SK-N-SH (cell line): Measurements from ENCODE around the gene RYR3.

ENCODE experiments used
- CHD2 ChIP-seq: fragments of 150-350 bp; IDR thresholded peaks from 2 replicates; pipeline ENCODE4 v1.6.1; 2018; ENCODE audit warnings: low read length; ENCODE audit not compliant: partially characterized antibody
- MXI1 ChIP-seq: IDR thresholded peaks from 2 replicates; pipeline ENCODE4 v1.6.1; 2012; ENCODE audit warnings: mild to moderate bottlenecking, low read depth, low read length, improper control_type of control experiment
- NFIC ChIP-seq: IDR thresholded peaks from 2 replicates; pipeline ENCODE4 v1.4.0; 2012; ENCODE audit warnings: borderline replicate concordance
- RXRA ChIP-seq: IDR thresholded peaks from 2 replicates; pipeline ENCODE4 v1.4.0; 2012; ENCODE audit warnings: low read depth, mild to moderate bottlenecking, borderline replicate concordance
- SIN3A ChIP-seq: IDR thresholded peaks from 2 replicates; pipeline ENCODE4 v1.6.1; 2012; ENCODE audit warnings: low read depth, mild to moderate bottlenecking, low read length, moderate library complexity, borderline replicate concordance
- SMC3 ChIP-seq: IDR thresholded peaks from 2 replicates; pipeline ENCODE4 v1.6.1; 2012; ENCODE audit warnings: low read depth, low read length, improper control_type of control experiment
- TAF1 ChIP-seq: IDR thresholded peaks from 2 replicates; pipeline ENCODE4 v1.6.1; 2012; ENCODE audit warnings: low read depth, mild to moderate bottlenecking, low read length, moderate library complexity, borderline replicate concordance
- TF ChIP-seq, protein P1 (sequence below): fragments of 200-600 bp; sonication (generic); IDR thresholded peaks from 2 replicates; pipeline ENCODE4 v1.6.1; 2017; ENCODE audit warnings: antibody characterized with exemption, mild to moderate bottlenecking, moderate library complexity

DNA sequence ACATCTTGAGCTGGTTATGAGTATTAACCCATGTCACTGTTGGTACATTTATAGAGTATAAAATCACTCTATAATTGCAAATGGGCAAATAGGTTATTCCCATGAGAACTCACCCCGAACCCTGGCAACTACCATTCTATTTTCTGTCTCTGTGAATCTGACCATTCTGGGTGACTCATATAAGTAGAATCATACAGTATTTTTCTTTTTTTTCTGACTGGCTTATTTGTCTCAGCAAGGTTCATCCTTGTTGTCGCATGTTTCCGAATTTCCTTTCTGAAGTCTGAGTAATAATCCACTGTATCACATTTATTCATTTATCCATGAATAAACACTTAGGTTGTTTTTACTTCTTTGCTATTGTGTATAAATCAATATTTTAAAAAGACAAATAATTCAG lies 597.6 kb downstream of the RYR3 start:
- TF ChIP-seq, protein P1, sequence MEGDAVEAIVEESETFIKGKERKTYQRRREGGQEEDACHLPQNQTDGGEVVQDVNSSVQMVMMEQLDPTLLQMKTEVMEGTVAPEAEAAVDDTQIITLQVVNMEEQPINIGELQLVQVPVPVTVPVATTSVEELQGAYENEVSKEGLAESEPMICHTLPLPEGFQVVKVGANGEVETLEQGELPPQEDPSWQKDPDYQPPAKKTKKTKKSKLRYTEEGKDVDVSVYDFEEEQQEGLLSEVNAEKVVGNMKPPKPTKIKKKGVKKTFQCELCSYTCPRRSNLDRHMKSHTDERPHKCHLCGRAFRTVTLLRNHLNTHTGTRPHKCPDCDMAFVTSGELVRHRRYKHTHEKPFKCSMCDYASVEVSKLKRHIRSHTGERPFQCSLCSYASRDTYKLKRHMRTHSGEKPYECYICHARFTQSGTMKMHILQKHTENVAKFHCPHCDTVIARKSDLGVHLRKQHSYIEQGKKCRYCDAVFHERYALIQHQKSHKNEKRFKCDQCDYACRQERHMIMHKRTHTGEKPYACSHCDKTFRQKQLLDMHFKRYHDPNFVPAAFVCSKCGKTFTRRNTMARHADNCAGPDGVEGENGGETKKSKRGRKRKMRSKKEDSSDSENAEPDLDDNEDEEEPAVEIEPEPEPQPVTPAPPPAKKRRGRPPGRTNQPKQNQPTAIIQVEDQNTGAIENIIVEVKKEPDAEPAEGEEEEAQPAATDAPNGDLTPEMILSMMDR: no peak
- TF ChIP-seq MXI1: no peak
- no peak for TF ChIP-seq RXRA
- no peak for TF ChIP-seq TAF1
- no peak for TF ChIP-seq SMC3
- no peak for TF ChIP-seq NFIC
- no peak for TF ChIP-seq CHD2
- no peak for TF ChIP-seq SIN3A
